Activated CD4-positive, alpha-beta T cell treated with anti-CD3 and anti-CD28 coated beads, Interleukin-2, amount 10 ng/mL, durations not matched to agents 7 days and 5 days (primary cell): ENCODE data around the gene GNB2. TPM values are rescaled to one million over a fixed set of nuclear protein-coding genes. Genes with fewer than 3 reads are reported as not detected.

Experiments
- total RNA-seq, 2 experiments: library from RNA; stranded (reverse); gene quantifications; one replicate each; pipeline ENCODE4 v1.2.3, GENCODE V29; 2021

The GNB2 gene
- total RNA-seq, 2 experiments from 2014 or later, result 238 to 249 TPM

Other genes starting within 250 kb of the GNB2 start
- 1 to 10 TPM; 2.4 to 2.7 TPM for gene ZCWPW1, start 245.0 kb upstream of the GNB2 start, total RNA-seq
- gene MEPCE, start 243.9 kb upstream of the GNB2 start, total RNA-seq, result 10 to 100 TPM; 49.1 to 50.5 TPM
- 10 to 100 TPM; 67.9 to 77.9 TPM for gene PPP1R35, start 237.2 kb upstream of the GNB2 start, total RNA-seq
- gene SPACDR, start 209.5 kb upstream of the GNB2 start, total RNA-seq, result 1 to 10 TPM; 3.0 to 4.1 TPM
- gene TSC22D4, start 194.5 kb upstream of the GNB2 start, total RNA-seq, result 100 to 1,000 TPM; 113 to 128 TPM
- under 1 TPM; 0.23 to 0.32 TPM for gene NYAP1, start 189.8 kb upstream of the GNB2 start, total RNA-seq
- 10 to 100 TPM; 43.0 to 45.3 TPM for gene AGFG2, start 134.5 kb upstream of the GNB2 start, total RNA-seq
- 10 to 100 TPM; 34.6 to 36.1 TPM for gene SAP25, start 99.8 kb upstream of the GNB2 start, total RNA-seq
- 100 to 1,000 TPM; 189 to 217 TPM for gene LRCH4, start 87.6 kb upstream of the GNB2 start, total RNA-seq
- gene FBXO24, start 87.4 kb upstream of the GNB2 start, total RNA-seq, result 1 to 10 TPM; 1.3 to 1.5 TPM
- gene PCOLCE, start 71.4 kb upstream of the GNB2 start, total RNA-seq, result 10 to 100 TPM; 17.3 to 18.3 TPM
- 10 to 100 TPM; 59.7 to 66.7 TPM for gene MOSPD3, start 61.2 kb upstream of the GNB2 start, total RNA-seq
- gene TFR2, start 32.2 kb upstream of the GNB2 start, total RNA-seq, result 1 to 10 TPM; 7.3 to 9.8 TPM
- gene ACTL6B, start 17.3 kb upstream of the GNB2 start, total RNA-seq, result not detected
- 10 to 100 TPM; 48.7 to 55.5 TPM for gene GIGYF1, start 20.5 kb downstream of the GNB2 start, total RNA-seq
- gene POP7, start 32.4 kb downstream of the GNB2 start, total RNA-seq, result 10 to 100 TPM; 39.9 to 40.5 TPM
- not detected for gene EPO, start 46.7 kb downstream of the GNB2 start, total RNA-seq
- not detected for gene ZAN, start 59.9 kb downstream of the GNB2 start, total RNA-seq
- 1 to 10 TPM; 1.6 to 2.1 TPM for gene EPHB4, start 153.8 kb downstream of the GNB2 start, total RNA-seq
- gene SLC12A9, start 179.0 kb downstream of the GNB2 start, total RNA-seq, result 10 to 100 TPM; 44.1 to 49.1 TPM
- gene TRIP6, start 193.6 kb downstream of the GNB2 start, total RNA-seq, result 10 to 100 TPM; 24.8 to 34.2 TPM
- 100 to 1,000 TPM; 262 to 280 TPM for gene SRRT, start 201.4 kb downstream of the GNB2 start, total RNA-seq
- 1 to 10 TPM; 2.3 to 3.1 TPM for gene UFSP1, start 216.0 kb downstream of the GNB2 start, total RNA-seq
- gene ACHE, start 222.1 kb downstream of the GNB2 start, total RNA-seq, result not detected